HAP-1 (cell line): ENCODE data around the gene GALNT18.

Source experiments
- DNase-seq, 2 experiments: peaks; one replicate each; pipeline ENCODE4 v3.0.0-alpha.2; 2016 to 2020; ENCODE audit warnings: low spot score in 2 of 2
- H3K27me3 ChIP-seq: fragments of 250-450 bp; sonication (Bioruptor Pico); 2 replicates; pipeline ENCODE4 v1.5.1; 2020; ENCODE audit warnings: low read depth, mild to moderate bottlenecking, moderate library complexity
- H3K36me3 ChIP-seq: fragments of 250-450 bp; sonication (Bioruptor Pico); replicated peaks from 2 replicates; pipeline ENCODE4 v1.5.1; 2020; ENCODE audit warnings: mild to moderate bottlenecking
- H3K4me1 ChIP-seq: fragments of 250-450 bp; sonication (Bioruptor Pico); 2 replicates; pipeline ENCODE4 v1.5.1; 2020; ENCODE audit warnings: mild to moderate bottlenecking
- H3K4me3 ChIP-seq: fragments of 250-450 bp; sonication (Bioruptor Pico); 2 replicates; pipeline ENCODE4 v1.5.1; 2020; ENCODE audit warnings: mild to moderate bottlenecking, moderate library complexity
- H3K9me3 ChIP-seq: fragments of 250-450 bp; sonication (Bioruptor Pico); 2 replicates; pipeline ENCODE4 v1.5.1; 2020; ENCODE audit warnings: mild to moderate bottlenecking, moderate library complexity
- in situ Hi-C: fragments of 300-500 bp; cut with MboI; formaldehyde crosslinking; loops from 3 replicates; pipeline ENCODE4 v1.14.3; 2020; ENCODE audit warnings: low sequenced_read_pairs, inconsistent platforms, mixed read lengths

GALNT18 gene

GRCh38 chr11:11292839-11293238, 329.0 kb downstream of the GALNT18 start:
- no peaks in the 10 kb centered on the region for H3K36me3 ChIP-seq
- no peaks in the 10 kb centered on the region for H3K4me1 ChIP-seq
- no peak for DNase-seq
- no peaks in the 10 kb centered on the region for H3K27me3 ChIP-seq
- no peaks in the 10 kb centered on the region for H3K9me3 ChIP-seq
- no peak overlapping the region for H3K4me3 ChIP-seq
- in situ Hi-C loops = no loop called here

GRCh38 chr11:11291041-11292015, 330.5 kb downstream of the GALNT18 start:
- H3K4me3 ChIP-seq = no peak overlapping the region
- no peaks in the 10 kb centered on the region for H3K36me3 ChIP-seq
- DNase-seq = no peak
- H3K9me3 ChIP-seq = no peaks in the 10 kb centered on the region
- no peaks in the 10 kb centered on the region for H3K4me1 ChIP-seq
- in situ Hi-C loops = no loop called here
- H3K27me3 ChIP-seq = no peaks in the 10 kb centered on the region

- in situ Hi-C loops = no loop called here
- no peak for DNase-seq
- Histone ChIP-seq H3K36me3 (no peaks in the 10 kb centered on the region), H3K4me3 (no peak overlapping the region), H3K4me1 (no peaks in the 10 kb centered on the region), H3K9me3 (no peaks in the 10 kb centered on the region), H3K27me3 (no peaks in the 10 kb centered on the region)
Observed at GRCh38 chr11:11290354-11290753, 331.5 kb downstream of the GALNT18 start.

- in situ Hi-C loops = no loop called here
- no peak overlapping the region for H3K4me3 ChIP-seq
- no peaks in the 10 kb centered on the region for H3K36me3 ChIP-seq
- H3K4me1 ChIP-seq = no peaks in the 10 kb centered on the region
- no peaks in the 10 kb centered on the region for H3K27me3 ChIP-seq
- no peaks in the 10 kb centered on the region for H3K9me3 ChIP-seq
- no peak for DNase-seq
Observed at GRCh38 chr11:11289669-11290068, 332.1 kb downstream of the GALNT18 start.

DNA sequence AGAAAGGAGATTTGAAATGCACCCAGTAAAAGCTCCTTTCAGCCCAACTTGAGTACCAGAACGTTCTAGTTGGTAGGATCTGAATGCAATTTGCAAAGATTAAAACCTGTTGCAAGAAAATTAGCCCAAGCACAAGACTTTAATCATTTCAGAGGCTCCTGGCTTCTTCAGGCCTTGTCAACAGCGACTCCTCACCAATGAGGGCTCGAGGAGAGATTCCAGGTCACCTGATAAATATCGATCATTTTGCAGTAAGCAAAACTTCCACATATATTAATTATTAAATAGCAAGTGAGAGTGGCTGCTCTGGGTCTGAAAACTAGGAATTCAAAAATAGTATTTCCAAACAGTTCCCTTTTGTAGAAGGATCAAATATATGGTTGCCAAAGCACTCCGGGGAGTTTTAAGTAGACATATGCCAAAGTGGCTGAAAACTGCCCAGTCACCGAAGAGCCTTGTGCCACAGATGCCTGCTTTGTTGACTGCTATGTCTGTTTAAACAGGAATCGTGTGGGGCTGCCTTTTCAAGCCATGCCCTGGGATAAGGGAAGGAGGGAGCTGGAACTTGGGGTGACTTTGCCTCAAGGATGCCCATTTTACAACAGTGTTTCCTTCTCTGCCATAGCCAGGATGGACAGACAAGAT, 332.7 kb downstream of the GALNT18 start:
- DNase-seq = no peak
- Histone ChIP-seq H3K27me3 (no peaks in the 10 kb centered on the region), H3K4me1 (no peaks in the 10 kb centered on the region), H3K4me3 (no peak overlapping the region), H3K9me3 (no peaks in the 10 kb centered on the region), H3K36me3 (no peaks in the 10 kb centered on the region)
- in situ Hi-C loops = no loop called here

- H3K27me3 ChIP-seq = no peaks in the 10 kb centered on the region
- in situ Hi-C loops = no loop called here
- no peak overlapping the region for H3K4me3 ChIP-seq
- H3K4me1 ChIP-seq = no peaks in the 10 kb centered on the region
- H3K36me3 ChIP-seq = no peaks in the 10 kb centered on the region
- H3K9me3 ChIP-seq = no peaks in the 10 kb centered on the region
- DNase-seq = no peak
Observed at GRCh38 chr11:11284481-11284880, 337.3 kb downstream of the GALNT18 start.

DNA sequence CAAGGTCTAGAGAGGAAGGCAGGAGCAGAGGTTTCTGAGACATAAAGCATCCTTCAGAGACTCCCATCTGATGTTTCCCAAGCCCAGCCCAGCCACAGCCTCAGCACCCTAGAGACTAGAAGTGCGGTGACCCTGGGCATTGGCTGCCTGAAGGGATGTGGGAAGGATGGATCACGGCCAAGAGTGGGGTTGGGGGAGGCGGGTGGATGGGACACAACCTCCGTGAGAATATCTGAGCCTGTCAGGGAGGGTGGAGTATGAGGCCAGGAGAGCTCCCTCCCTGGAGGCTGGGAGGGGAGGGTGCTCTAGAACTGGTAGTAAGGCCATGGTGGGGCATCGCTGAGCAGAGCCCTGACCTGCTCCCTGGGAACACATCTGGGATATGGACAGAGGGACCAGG, 340.2 kb downstream of the GALNT18 start:
- Histone ChIP-seq H3K9me3 (no peaks in the 10 kb centered on the region), H3K27me3 (no peaks in the 10 kb centered on the region), H3K4me1 (no peaks in the 10 kb centered on the region), H3K36me3 (no peaks in the 10 kb centered on the region), H3K4me3 (no peak overlapping the region)
- DNase-seq = no peak
- in situ Hi-C loops = no loop called here

- Histone ChIP-seq H3K27me3 (no peaks in the 10 kb centered on the region), H3K9me3 (no peaks in the 10 kb centered on the region), H3K36me3 (no peaks in the 10 kb centered on the region), H3K4me3 (no peak overlapping the region), H3K4me1 (no peaks in the 10 kb centered on the region)
- DNase-seq = no peak
- in situ Hi-C loops = no loop called here
Observed at GRCh38 chr11:11280826-11281225, 341.0 kb downstream of the GALNT18 start.

DNA sequence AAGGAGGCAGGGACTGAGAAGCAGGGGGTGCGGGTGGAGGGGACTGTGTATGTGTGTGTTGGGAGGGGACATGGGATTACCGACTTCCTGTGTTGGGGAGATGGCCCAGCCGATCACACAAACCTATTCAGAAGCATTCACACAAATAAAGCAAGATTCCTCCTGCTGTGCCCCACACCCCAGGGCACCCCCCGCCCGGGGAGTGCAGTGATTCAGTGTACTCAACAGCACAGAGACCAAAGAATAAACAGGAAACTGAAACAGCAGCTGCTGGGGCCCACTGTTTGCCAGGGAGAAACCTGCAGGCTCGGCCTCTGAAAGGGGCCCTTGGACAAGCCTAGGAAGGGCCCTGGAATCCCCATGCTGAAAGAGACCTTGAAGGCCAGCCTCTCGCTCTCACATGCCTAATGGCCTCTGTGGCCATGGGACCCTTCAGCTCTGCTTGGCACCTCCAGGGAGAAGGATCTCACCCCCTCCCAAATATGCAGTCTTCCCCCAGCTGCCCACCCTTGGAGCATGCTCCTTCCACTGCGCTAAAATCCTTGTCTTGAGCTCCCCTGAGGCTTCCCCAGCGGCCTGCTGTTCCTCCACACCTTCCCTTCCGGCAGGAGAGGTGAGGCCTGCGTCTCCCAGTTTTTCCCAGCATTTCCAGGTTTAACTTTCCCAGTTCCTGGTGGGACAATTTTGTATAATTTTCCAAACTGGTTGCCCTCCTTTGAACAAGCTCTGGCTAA, 341.7 kb downstream of the GALNT18 start:
- H3K9me3 ChIP-seq = no peaks in the 10 kb centered on the region
- no peaks in the 10 kb centered on the region for H3K4me1 ChIP-seq
- H3K36me3 ChIP-seq = no peaks in the 10 kb centered on the region
- no peak for DNase-seq
- H3K4me3 ChIP-seq = no peak overlapping the region
- in situ Hi-C loops = no loop called here
- H3K27me3 ChIP-seq = no peaks in the 10 kb centered on the region

- DNase-seq = no peak
- Histone ChIP-seq H3K27me3 (no peaks in the 10 kb centered on the region), H3K36me3 (no peaks in the 10 kb centered on the region), H3K4me1 (no peaks in the 10 kb centered on the region), H3K9me3 (no peaks in the 10 kb centered on the region), H3K4me3 (no peak overlapping the region)
- in situ Hi-C loops = loop anchor here (25.0 kb wide), 1 partner anchor 485 kb away; no protein-coding TSS in a partner anchor
Observed at GRCh38 chr11:11272254-11272653, 349.6 kb downstream of the GALNT18 start.

DNA sequence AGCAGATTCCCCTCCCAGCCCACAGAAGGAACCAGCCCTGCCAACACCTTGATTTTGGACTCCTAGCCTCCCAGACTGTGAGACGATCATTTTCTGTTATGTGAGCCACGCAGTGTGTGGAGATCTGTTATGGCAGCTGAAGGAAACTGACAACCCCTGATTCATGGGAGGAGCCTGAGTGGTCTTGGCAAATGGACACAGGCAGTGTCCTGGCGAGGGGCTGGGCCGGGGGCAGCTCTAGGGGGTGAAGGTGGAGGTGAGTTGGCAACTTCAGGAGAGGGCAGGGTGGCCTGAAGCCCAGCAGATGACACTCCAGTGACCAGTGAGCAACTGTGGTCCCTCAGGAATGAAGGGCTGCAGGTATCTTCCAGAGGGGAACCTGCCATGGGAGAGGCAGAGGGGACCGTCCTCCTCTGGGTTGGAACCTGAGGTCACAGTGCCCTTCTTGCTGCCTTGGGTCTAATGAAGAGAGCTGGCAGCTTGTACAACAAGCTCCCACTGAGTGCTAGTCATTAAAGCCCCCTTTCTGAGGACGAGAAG, 351.5 kb downstream of the GALNT18 start:
- Histone ChIP-seq H3K4me3 (no peak overlapping the region), H3K4me1 (no peaks in the 10 kb centered on the region), H3K36me3 (no peaks in the 10 kb centered on the region), H3K9me3 (no peaks in the 10 kb centered on the region), H3K27me3 (no peaks in the 10 kb centered on the region)
- no peak for DNase-seq
- in situ Hi-C loops = loop anchor here (25.0 kb wide), 1 partner anchor 483 kb away; no protein-coding TSS in a partner anchor

GRCh38 chr11:11268706-11269105, 353.1 kb downstream of the GALNT18 start:
- Histone ChIP-seq H3K4me3 (no peak overlapping the region), H3K36me3 (no peaks in the 10 kb centered on the region), H3K27me3 (no peaks in the 10 kb centered on the region), H3K9me3 (no peaks in the 10 kb centered on the region), H3K4me1 (no peaks in the 10 kb centered on the region)
- in situ Hi-C loops = loop anchor here (10.0 to 25.0 kb wide), 2 partner anchors 244 to 481 kb away; no protein-coding TSS in a partner anchor
- no peak for DNase-seq

- DNase-seq = no peak
- no peaks in the 10 kb centered on the region for H3K27me3 ChIP-seq
- in situ Hi-C loops = loop anchor here (10.0 to 25.0 kb wide), 2 partner anchors 243 to 481 kb away; no protein-coding TSS in a partner anchor
- no peaks in the 10 kb centered on the region for H3K4me1 ChIP-seq
- no peak overlapping the region for H3K4me3 ChIP-seq
- H3K36me3 ChIP-seq = no peaks in the 10 kb centered on the region
- no peaks in the 10 kb centered on the region for H3K9me3 ChIP-seq
Observed at GRCh38 chr11:11268119-11268518, 353.7 kb downstream of the GALNT18 start.
